GM12878 (cell line): Measurements from ENCODE around the gene SNRPA. TPM values are rescaled to one million over a fixed set of nuclear protein-coding genes. Genes with fewer than 3 reads are reported as not detected.

ENCODE experiments used
- ATAC-seq: fragments of 200-7000 bp; cut with Tn5 transposase; 3 replicates; pipeline ENCODE4 v1.9.1; 2020; ENCODE audit warnings: mild to moderate bottlenecking, moderate library complexity
- BruUV-seq: library from RNA; stranded (reverse); fragments of 400-500 nt; replicated peaks from 2 replicates; lab custom pipeline; 2021; lab: Mats Ljungman, UMichigan
- CTCF ChIA-PET: fragments of 300-600 bp; sonication (Branson Sonifier 250); formaldehyde crosslinking; extraction: SDS; loops from one replicate; lab custom pipeline; 2021; ENCODE audit warnings: inconsistent platforms; lab: Yijun Ruan, JAX
- POLR2A ChIA-PET: fragments of 350-600 bp; formaldehyde crosslinking; extraction: SDS; loops from one replicate; lab custom pipeline; 2021; ENCODE audit warnings: inconsistent platforms; lab: Charles Lee
- RAD21 ChIA-PET: fragments of 300-600 bp; sonication (Branson Sonifier 250); formaldehyde crosslinking; loops from one replicate; lab custom pipeline; 2023; ENCODE audit warnings: antibody characterized with exemption; ENCODE audit not compliant: unreplicated experiment; lab: Charles Lee
- SMC1A ChIA-PET: fragments of 300-600 bp; sonication (Branson Sonifier 250); formaldehyde crosslinking; loops from one replicate; lab custom pipeline; 2023; ENCODE audit not compliant: unreplicated experiment, uncharacterized antibody; lab: Charles Lee
- DNase-seq: peaks from one replicate; pipeline ENCODE4 v3.0.0-alpha.2; 2011; ENCODE audit warnings: low read depth, low spot score
- FAIRE-seq: peaks from 3 replicates; lab custom pipeline; 2011; peaks lifted over from hg19 to GRCh38; lab: Jason Lieb, UNC
- H2AFZ ChIP-seq: 2 replicates; pipeline ENCODE4 v1.6.0; 2011; ENCODE audit warnings: low read depth, low read length, control low read depth; ENCODE audit not compliant: control insufficient read depth
- H3K27ac ChIP-seq: 2 replicates; pipeline ENCODE4 v1.5.1; 2011; ENCODE audit warnings: control low read depth; ENCODE audit not compliant: control insufficient read depth, insufficient read depth
- H3K27me3 ChIP-seq, 2 experiments: replicated peaks in 1 of 2; 2 replicates each; pipeline versions ENCODE4 v1.6.0 to v1.6.1; 2011; ENCODE audit warnings: low read length in 1 of 2; ENCODE audit not compliant: control insufficient read depth in 2 of 2, insufficient read depth in 2 of 2
- H3K36me3 ChIP-seq, 2 experiments: 2 replicates each; pipeline ENCODE4 v1.5.1; 2011; ENCODE audit warnings: low read length in 1 of 2; ENCODE audit not compliant: control insufficient read depth in 2 of 2, insufficient read depth in 2 of 2
- H3K4me1 ChIP-seq: 2 replicates; pipeline ENCODE4 v1.6.1; 2011; ENCODE audit warnings: mild to moderate bottlenecking, low read length, moderate library complexity, mixed read lengths; ENCODE audit not compliant: control insufficient read depth, insufficient read depth
- H3K4me2 ChIP-seq: 2 replicates; pipeline ENCODE4 v1.6.0; 2011; ENCODE audit warnings: control low read depth; ENCODE audit not compliant: control insufficient read depth, insufficient read depth
- H3K4me3 ChIP-seq: fragments of 200-600 bp; sonication (generic); 2 replicates; pipeline ENCODE4 v1.5.1; 2016
- H3K79me2 ChIP-seq: 2 replicates; pipeline ENCODE4 v1.6.0; 2011; ENCODE audit warnings: low read length; ENCODE audit not compliant: control insufficient read depth, insufficient read depth
- H3K9ac ChIP-seq: 2 replicates; pipeline ENCODE4 v1.8.0; 2011; ENCODE audit warnings: low read length, control low read depth, mixed read lengths; ENCODE audit not compliant: control insufficient read depth, insufficient read depth
- H3K9me3 ChIP-seq: replicated peaks from 3 replicates; pipeline ENCODE4 v1.5.1; 2011; ENCODE audit warnings: mild to moderate bottlenecking, low read length; ENCODE audit not compliant: control insufficient read depth, insufficient read depth
- H4K20me1 ChIP-seq: 2 replicates; pipeline ENCODE4 v1.6.0; 2011; ENCODE audit not compliant: control insufficient read depth, insufficient read depth
- BMI1 ChIP-seq: fragments of 450-650 bp; IDR thresholded peaks from 2 replicates; pipeline ENCODE4 v1.6.1; 2016; ENCODE audit warnings: mild to moderate bottlenecking, moderate library complexity, borderline replicate concordance
- CREB1 ChIP-seq: IDR thresholded peaks from 2 replicates; pipeline ENCODE4 v1.6.1; 2012; ENCODE audit warnings: low read depth, mild to moderate bottlenecking, inconsistent platforms
- EZH2 ChIP-seq: IDR thresholded peaks from 2 replicates; pipeline ENCODE4 v1.6.1; 2012; ENCODE audit warnings: low read depth, mild to moderate bottlenecking, control low read depth, inconsistent platforms, low read length, borderline replicate concordance; ENCODE audit not compliant: control insufficient read depth
- GABPA ChIP-seq: IDR thresholded peaks from 2 replicates; pipeline ENCODE4 v1.6.1; 2014; ENCODE audit warnings: antibody characterized with exemption, low read depth, mild to moderate bottlenecking, inconsistent platforms
- GATAD2B ChIP-seq: fragments of 450-650 bp; conservative IDR thresholded peaks from 2 replicates; pipeline ENCODE4 v1.6.1; 2017; ENCODE audit warnings: low read depth, mild to moderate bottlenecking, moderate library complexity
- HDAC6 ChIP-seq: fragments of 200-600 bp; sonication (generic); IDR thresholded peaks from one replicate; pipeline ENCODE4 v1.8.0; 2017; ENCODE audit warnings: antibody characterized with exemption; ENCODE audit not compliant: unreplicated experiment
- IKZF1 ChIP-seq: fragments of 450-650 bp; conservative IDR thresholded peaks from 2 replicates; pipeline ENCODE4 v1.6.1; 2017; ENCODE audit warnings: antibody characterized with exemption, mild to moderate bottlenecking
- NBN ChIP-seq: fragments of 450-650 bp; IDR thresholded peaks from 2 replicates; pipeline ENCODE4 v1.6.1; 2016
- NFIC ChIP-seq: IDR thresholded peaks from 2 replicates; pipeline ENCODE4 v1.6.1; 2012; ENCODE audit warnings: low read depth, mild to moderate bottlenecking, inconsistent platforms, low read length, moderate library complexity
- NFXL1 ChIP-seq: fragments of 450-650 bp; IDR thresholded peaks from 2 replicates; pipeline ENCODE4 v1.6.1; 2017; ENCODE audit warnings: antibody characterized with exemption, mild to moderate bottlenecking, borderline replicate concordance
- RB1 ChIP-seq: fragments of 450-650 bp; formaldehyde crosslinking; IDR thresholded peaks from 2 replicates; pipeline ENCODE4 v1.6.1; 2017; ENCODE audit warnings: mild to moderate bottlenecking, borderline replicate concordance
- SIN3A ChIP-seq: IDR thresholded peaks from 2 replicates; pipeline ENCODE4 v1.6.1; 2012; ENCODE audit warnings: low read depth, low read length, improper control_type of control experiment
- SMAD1 ChIP-seq: fragments of 450-650 bp; IDR thresholded peaks from 2 replicates; pipeline ENCODE4 v1.6.1; 2018; ENCODE audit warnings: mild to moderate bottlenecking, low read depth; ENCODE audit not compliant: partially characterized antibody
- SRF ChIP-seq, 2 experiments: IDR thresholded peaks; 2 replicates each; pipeline ENCODE4 v1.6.1; 2011; ENCODE audit warnings: low read depth in 2 of 2, low read length in 2 of 2, mild to moderate bottlenecking in 1 of 2, moderate library complexity in 1 of 2
- STAT3 ChIP-seq: IDR thresholded peaks from 2 replicates; pipeline ENCODE4 v1.6.1; 2011; ENCODE audit warnings: low read depth, low read length, improper control_type of control experiment
- WRNIP1 ChIP-seq: IDR thresholded peaks from 2 replicates; pipeline ENCODE4 v1.6.1; 2011; ENCODE audit warnings: low read depth, low read length, improper control_type of control experiment, borderline replicate concordance
- ZSCAN29 ChIP-seq: fragments of 450-650 bp; IDR thresholded peaks from 2 replicates; pipeline ENCODE4 v1.6.1; 2017; ENCODE audit warnings: mild to moderate bottlenecking, moderate library complexity
- ZZZ3 ChIP-seq: IDR thresholded peaks from 2 replicates; pipeline ENCODE4 v1.6.1; 2011; ENCODE audit warnings: low read depth; ENCODE audit not compliant: control insufficient read depth, insufficient read length
- WGBS: methylation state at CpG from one replicate; pipeline ENCODE4 v1.1.6; 2016; ENCODE audit warnings: low lambda C conversion rate; ENCODE audit not compliant: insufficient replicate concordance, insufficient coverage; ENCODE audit errors: missing lambda C conversion rate; 5-methylcytosine and 5-hydroxymethylcytosine counted together
- in situ Hi-C: fragments of 300-500 bp; cut with MboI; formaldehyde crosslinking; loops from 9 replicates; pipeline ENCODE4 v1.14.3; 2018; ENCODE audit warnings: mixed read lengths
- intact Hi-C: fragments of 100-400 bp; cut with micrococcal nuclease; formaldehyde crosslinking; loops from one replicate; pipeline ENCODE4 v1.14.2; 2022; ENCODE audit not compliant: unreplicated experiment
- polyA plus RNA-seq, 11 experiments: library from polyadenylated mRNA; depleted of rRNA in 4 of 11; unstranded in 6 of 11; stranded (reverse) in 5 of 11; fragments of >200 nt; fragmentation: Nextera tagmentation in 4 of 11; fragmentation: Illumina TruSeq in 1 of 11; extraction: Ambion mirVana in 4 of 11; extraction: Trizol in 1 of 11; gene quantifications; 1 replicate in 1 of 11; 2 replicates in 10 of 11; pipeline versions ENCODE4 v1.2.1 to v1.2.3, GENCODE V29; 2011 to 2016; ENCODE audit warnings: inconsistent platforms in 2 of 11, missing spikeins in 2 of 11, low read depth in 1 of 11
- total RNA-seq, 4 experiments: library from RNA; depleted of rRNA in 3 of 4; stranded (reverse); fragments of >200 nt in 3 of 4; fragmentation: Illumina TruSeq in 1 of 4; extraction: Trizol in 1 of 4; gene quantifications; 2 replicates each; pipeline versions ENCODE4 v1.2.1 to v1.2.3, GENCODE V29; 2013 to 2021
- TF ChIP-seq, protein P1 (sequence below): fragments of 150-350 bp; IDR thresholded peaks from 2 replicates; pipeline ENCODE4 v1.6.1; 2014; ENCODE audit warnings: mild to moderate bottlenecking, low read depth, low read length
- TF ChIP-seq, protein P2 (sequence below): fragments of 450-650 bp; IDR thresholded peaks from 2 replicates; pipeline ENCODE4 v1.6.1; 2016; ENCODE audit warnings: mild to moderate bottlenecking, moderate library complexity, borderline replicate concordance

SNRPA gene
- total and polyA plus RNA-seq, 10 of the 15 experiments (the other 5 are each of a cell fraction or from before 2014, with no cell fraction given): 14.8 to 299 (median 202) TPM

DNA sequence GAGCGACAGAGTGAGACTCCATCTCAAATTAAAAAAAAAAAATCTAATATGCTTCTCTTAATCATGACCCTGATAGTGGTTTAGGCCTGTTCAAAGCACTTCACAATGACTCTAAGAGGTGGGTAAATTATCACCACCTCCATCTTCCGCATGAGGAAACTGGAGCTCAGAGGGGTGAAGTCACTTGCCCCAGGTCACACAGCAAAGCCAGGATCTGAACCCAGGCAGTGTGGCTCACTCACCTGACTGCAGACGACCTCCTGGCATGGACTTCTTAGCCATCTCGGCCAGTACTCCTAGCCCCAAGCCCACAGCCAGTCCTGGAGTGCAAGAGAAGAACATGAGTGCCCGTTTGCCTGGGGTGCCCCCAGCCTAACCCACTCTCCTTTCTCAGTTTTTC is 41.2 kb upstream of the SNRPA start (continued):
- TF ChIP-seq SRF (IDR thresholded peaks at IDR 0.05; ENCODE audit: low read depth in 2 of 2, low read length in 2 of 2): no peak
- TF ChIP-seq EZH2: no peak
- no peak for TF ChIP-seq SIN3A
- TF ChIP-seq NBN: no peak

DNA sequence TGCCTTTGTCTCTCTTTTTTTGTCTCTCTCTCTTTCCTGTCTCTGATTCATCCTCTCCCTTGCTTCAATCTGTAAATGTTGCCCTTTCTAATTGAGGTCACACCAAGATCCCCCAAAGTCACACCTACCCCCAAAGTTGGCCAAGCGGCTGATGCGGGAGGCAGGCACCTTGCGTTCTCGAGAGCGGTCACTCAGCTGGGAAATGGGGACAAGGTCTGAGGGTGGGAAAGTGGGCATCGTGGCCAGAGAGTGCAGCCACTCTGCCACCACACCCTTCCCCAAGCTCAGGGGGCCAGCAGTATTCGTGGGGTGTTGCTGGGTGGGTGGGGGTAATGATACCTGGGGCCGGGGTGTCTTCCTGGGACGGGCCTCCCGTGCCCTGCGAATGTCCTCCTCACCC is 37.1 kb upstream of the SNRPA start:
- peak overlapping the region; percentile 98 for H3K4me2 ChIP-seq
- no peak overlapping the region for H2AFZ ChIP-seq
- RAD21 ChIA-PET: no interaction called here
- H3K4me1 ChIP-seq: peaks cover 8% of the 10 kb centered on the region
- peak overlapping the region; percentile 75 for H3K27ac ChIP-seq
- no TSS peak for BruUV-seq
- H3K4me3 ChIP-seq: no peak overlapping the region
- SMC1A ChIA-PET: no interaction called here
- H3K9me3 ChIP-seq: no peaks in the 10 kb centered on the region
- WGBS: 80% methylated on average over 11 of the region's 11 CpGs
- CTCF ChIA-PET: no interaction called here
- no peaks in the 10 kb centered on the region for H4K20me1 ChIP-seq
- FAIRE-seq: no peak
- intact Hi-C loops: no loop called here
- H3K27me3 ChIP-seq: no peaks in the 10 kb centered on the region
- peak overlapping the region; percentile 76; the same call in 1 of the 2 replicates for H3K9ac ChIP-seq
- POLR2A ChIA-PET: interaction anchor here (1.1 to 1.2 kb wide), 2 partner anchors 23 to 64 kb away, joined by 4 to 6 read pairs; partner anchors contain the start of gene NUMBL
- no peak for DNase-seq
- ATAC-seq: no peak
- H3K36me3 ChIP-seq: peaks cover 2 to 4% of the 10 kb centered on the region in 2 experiments; a peak in 3 of 4 replicates
- in situ Hi-C loops: no loop called here
- peaks cover 36% of the 10 kb centered on the region for H3K79me2 ChIP-seq
- TF ChIP-seq NFIC (no peak), ZZZ3 (no peak), RB1 (no peak), ZSCAN29 (no peak), STAT3 (no peak), IKZF1 (no peak), WRNIP1 (no peak), GABPA (no peak), CREB1 (no peak), NFXL1 (no peak), GATAD2B (no peak), BMI1 (no peak), SMAD1 (no peak), HDAC6 (no peak)
- TF ChIP-seq, protein P1, sequence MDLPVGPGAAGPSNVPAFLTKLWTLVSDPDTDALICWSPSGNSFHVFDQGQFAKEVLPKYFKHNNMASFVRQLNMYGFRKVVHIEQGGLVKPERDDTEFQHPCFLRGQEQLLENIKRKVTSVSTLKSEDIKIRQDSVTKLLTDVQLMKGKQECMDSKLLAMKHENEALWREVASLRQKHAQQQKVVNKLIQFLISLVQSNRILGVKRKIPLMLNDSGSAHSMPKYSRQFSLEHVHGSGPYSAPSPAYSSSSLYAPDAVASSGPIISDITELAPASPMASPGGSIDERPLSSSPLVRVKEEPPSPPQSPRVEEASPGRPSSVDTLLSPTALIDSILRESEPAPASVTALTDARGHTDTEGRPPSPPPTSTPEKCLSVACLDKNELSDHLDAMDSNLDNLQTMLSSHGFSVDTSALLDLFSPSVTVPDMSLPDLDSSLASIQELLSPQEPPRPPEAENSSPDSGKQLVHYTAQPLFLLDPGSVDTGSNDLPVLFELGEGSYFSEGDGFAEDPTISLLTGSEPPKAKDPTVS: no peak
- TF ChIP-seq, protein P2, sequence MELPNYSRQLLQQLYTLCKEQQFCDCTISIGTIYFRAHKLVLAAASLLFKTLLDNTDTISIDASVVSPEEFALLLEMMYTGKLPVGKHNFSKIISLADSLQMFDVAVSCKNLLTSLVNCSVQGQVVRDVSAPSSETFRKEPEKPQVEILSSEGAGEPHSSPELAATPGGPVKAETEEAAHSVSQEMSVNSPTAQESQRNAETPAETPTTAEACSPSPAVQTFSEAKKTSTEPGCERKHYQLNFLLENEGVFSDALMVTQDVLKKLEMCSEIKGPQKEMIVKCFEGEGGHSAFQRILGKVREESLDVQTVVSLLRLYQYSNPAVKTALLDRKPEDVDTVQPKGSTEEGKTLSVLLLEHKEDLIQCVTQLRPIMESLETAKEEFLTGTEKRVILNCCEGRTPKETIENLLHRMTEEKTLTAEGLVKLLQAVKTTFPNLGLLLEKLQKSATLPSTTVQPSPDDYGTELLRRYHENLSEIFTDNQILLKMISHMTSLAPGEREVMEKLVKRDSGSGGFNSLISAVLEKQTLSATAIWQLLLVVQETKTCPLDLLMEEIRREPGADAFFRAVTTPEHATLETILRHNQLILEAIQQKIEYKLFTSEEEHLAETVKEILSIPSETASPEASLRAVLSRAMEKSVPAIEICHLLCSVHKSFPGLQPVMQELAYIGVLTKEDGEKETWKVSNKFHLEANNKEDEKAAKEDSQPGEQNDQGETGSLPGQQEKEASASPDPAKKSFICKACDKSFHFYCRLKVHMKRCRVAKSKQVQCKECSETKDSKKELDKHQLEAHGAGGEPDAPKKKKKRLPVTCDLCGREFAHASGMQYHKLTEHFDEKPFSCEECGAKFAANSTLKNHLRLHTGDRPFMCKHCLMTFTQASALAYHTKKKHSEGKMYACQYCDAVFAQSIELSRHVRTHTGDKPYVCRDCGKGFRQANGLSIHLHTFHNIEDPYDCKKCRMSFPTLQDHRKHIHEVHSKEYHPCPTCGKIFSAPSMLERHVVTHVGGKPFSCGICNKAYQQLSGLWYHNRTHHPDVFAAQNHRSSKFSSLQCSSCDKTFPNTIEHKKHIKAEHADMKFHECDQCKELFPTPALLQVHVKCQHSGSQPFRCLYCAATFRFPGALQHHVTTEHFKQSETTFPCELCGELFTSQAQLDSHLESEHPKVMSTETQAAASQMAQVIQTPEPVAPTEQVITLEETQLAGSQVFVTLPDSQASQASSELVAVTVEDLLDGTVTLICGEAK: no peak
